Heart left ventricle (tissue), 16 donors: Measurements from ENCODE around the gene LEUTX. TPM values are rescaled to one million over a fixed set of nuclear protein-coding genes. Genes with fewer than 3 reads are reported as not detected.

Experiments
- ATAC-seq, 4 donors: fragments of 200-7000 bp; cut with Tn5 transposase; one replicate each; pipeline ENCODE4 v1.9.1; 2020 to 2022; ENCODE audit warnings: moderate library complexity in 4 of 4, mild to moderate bottlenecking in 3 of 4, moderate number of reproducible peaks in 1 of 4
- DNase-seq, 5 donors: peaks; one replicate each; pipeline ENCODE4 v3.0.0-alpha.2; 2020
- H3K27ac ChIP-seq, 12 donors: fragments of 200-600 bp; sonication (generic) in 4 of 12; one replicate each; pipeline versions ENCODE4 v1.5.0 to v1.8.0; 2016 to 2022; ENCODE audit warnings: mild to moderate bottlenecking in 2 of 12
- H3K27me3 ChIP-seq, 9 donors: fragments of 200-600 bp; sonication (generic) in 2 of 9; one replicate each; pipeline versions ENCODE4 v1.5.1 to v1.8.0; 2016 to 2022; ENCODE audit warnings: mild to moderate bottlenecking in 3 of 9
- H3K36me3 ChIP-seq, 9 donors: fragments of 200-600 bp; sonication (generic) in 2 of 9; one replicate each; pipeline versions ENCODE4 v1.5.0 to v1.8.0; 2018 to 2022; ENCODE audit warnings: mild to moderate bottlenecking in 2 of 9
- H3K4me1 ChIP-seq, 12 donors: fragments of 200-600 bp; sonication (generic) in 4 of 12; one replicate each; pipeline versions ENCODE4 v1.5.0 to v1.8.0; 2016 to 2022; ENCODE audit warnings: mild to moderate bottlenecking in 3 of 12
- H3K4me3 ChIP-seq, 12 donors: fragments of 200-600 bp; sonication (generic) in 4 of 12; one replicate each; pipeline versions ENCODE4 v1.5.0 to v1.8.0; 2017 to 2022; ENCODE audit warnings: mild to moderate bottlenecking in 9 of 12, moderate library complexity in 4 of 12
- H3K9me3 ChIP-seq, 12 donors: fragments of 200-600 bp; sonication (generic) in 4 of 12; one replicate each; pipeline versions ENCODE4 v1.5.0 to v1.8.0; 2016 to 2022; ENCODE audit warnings: mild to moderate bottlenecking in 1 of 12
- POLR2A ChIP-seq, 2 donors: fragments of 450-650 bp; IDR thresholded peaks; one replicate each; pipeline ENCODE4 v1.6.1; 2017; ENCODE audit warnings: antibody characterized with exemption in 2 of 2, mild to moderate bottlenecking in 2 of 2, moderate library complexity in 2 of 2
- WGBS, 4 donors: extraction: QIAGEN DNeasy Blood & Tissue Kit in 2 of 4; methylation state at CpG; one replicate each; pipeline versions ENCODE4 v1.1.5 to v1.1.7; 2013 to 2018; 5-methylcytosine and 5-hydroxymethylcytosine counted together
- intact Hi-C, 10 donors: fragments of 100-400 bp; cut with DNase I; formaldehyde crosslinking; loops; one replicate each; pipeline versions ENCODE4 v1.11.1 to v1.14.2; 2022
- polyA plus RNA-seq, 2 donors: library from polyadenylated mRNA; stranded (reverse); fragments of 200-250 nt; gene quantifications; one replicate each; pipeline ENCODE4 v1.2.3, GENCODE V29; 2013
- total RNA-seq, 9 donors: library from RNA; depleted of rRNA in 2 of 9; stranded (reverse); fragments of >200 nt in 2 of 9; fragmentation: NEBNext Ultra II Directional in 3 of 9; extraction: Animal tissue kit (Norgen Biotek cat#: 25700) in 3 of 9; gene quantifications; one replicate each; pipeline versions ENCODE4 v1.1.0 to v1.2.4, GENCODE V29; 2016 to 2023
- TF ChIP-seq, protein P1 (sequence below), 12 donors: fragments of 200-600 bp; sonication (generic) in 4 of 12; IDR thresholded peaks; one replicate each; pipeline versions ENCODE4 v1.5.0 to v1.8.0; 2018 to 2022; ENCODE audit warnings: antibody characterized with exemption in 12 of 12, mild to moderate bottlenecking in 5 of 12
- donor health status: ischemic (EF 13 %, LVEDD 7.1; RV severe dilation, severe dysfunction).
- donor health status: healthy with polysubstance abuse.
- donor health status: DM: no; HTN: yes; CAD: no.
- donor health status: DM: no; HTN: no; CAD: no.
- donor health status: ischemic (EF 25% LVEDD 6.9; RV normal size, moderate dysfunction).
- donor health status: ischemic (EF 25% LVEDD 5.7; RV mildly dilated, moderate dysfunction).
- donor health status: healthy.
- donor health status: DM: yes; HTN: yes; CAD: no.
- donor health status: ischemic (EF 35%, LVEDD 5.7; RV mildly dilated, moderate dysfunction).
- donor health status: nonischemic (EF 11% LVEDD 7.7; RV severe dilation, severe dysfunction).
- donor health status: DM: yes; HTN: yes; CAD: no.
- donor health status: PGD.
- donor health status: ischemic (EF 29% LVEDD 5.4; RV normal size, mild dysfunction).
- donor health status: nonischemic (EF 23%, LVEDD 6.1; RV moderate dilation, normal function).

Gene LEUTX
- total and polyA plus RNA-seq, 11 donors: not detected

DNA sequence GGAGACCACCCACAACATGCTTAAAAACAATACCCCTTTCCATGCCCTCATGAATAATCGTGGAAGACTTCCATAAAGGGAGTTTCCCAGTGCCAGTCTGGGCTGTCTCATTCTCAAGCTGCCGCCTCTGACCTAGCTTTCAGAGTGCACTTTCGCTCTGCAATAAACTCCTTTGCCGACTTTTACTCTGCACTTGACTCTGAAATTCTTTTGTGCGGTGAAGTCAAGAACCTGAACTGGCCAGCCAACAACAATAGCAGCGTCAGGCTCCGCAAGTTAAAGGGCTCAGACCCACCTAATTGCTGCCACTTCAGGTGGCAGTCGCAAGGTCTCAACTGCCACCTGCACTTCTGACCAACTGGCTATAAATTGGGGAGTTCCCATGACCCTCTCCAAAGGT, 10.3 kb upstream of the LEUTX start:
- Histone ChIP-seq H3K4me1 (no peaks in the 10 kb centered on the region), H3K27me3 (peaks cover 0 to 9% (median 0%) of the 10 kb centered on the region in 9 donors), H3K27ac (no peak overlapping the region), H3K36me3 (no peaks in the 10 kb centered on the region), H3K9me3 (peaks cover 0 to 12% (median 5%) of the 10 kb centered on the region in 12 donors), H3K4me3 (no peak overlapping the region)
- 76 to 84% (median 80%) methylated on average over 8 of the region's 8 CpGs for WGBS, 4 donors
- DNase-seq: no peak
- ATAC-seq: no peak
- intact Hi-C loops: loop anchor here in 4 of 10 donors (5.0 to 10.0 kb wide), 2 partner anchors 214 to 216 kb away; no protein-coding TSS in a partner anchor
- TF ChIP-seq POLR2A (IDR thresholded peaks at IDR 0.05): no peak
- TF ChIP-seq, protein P1, sequence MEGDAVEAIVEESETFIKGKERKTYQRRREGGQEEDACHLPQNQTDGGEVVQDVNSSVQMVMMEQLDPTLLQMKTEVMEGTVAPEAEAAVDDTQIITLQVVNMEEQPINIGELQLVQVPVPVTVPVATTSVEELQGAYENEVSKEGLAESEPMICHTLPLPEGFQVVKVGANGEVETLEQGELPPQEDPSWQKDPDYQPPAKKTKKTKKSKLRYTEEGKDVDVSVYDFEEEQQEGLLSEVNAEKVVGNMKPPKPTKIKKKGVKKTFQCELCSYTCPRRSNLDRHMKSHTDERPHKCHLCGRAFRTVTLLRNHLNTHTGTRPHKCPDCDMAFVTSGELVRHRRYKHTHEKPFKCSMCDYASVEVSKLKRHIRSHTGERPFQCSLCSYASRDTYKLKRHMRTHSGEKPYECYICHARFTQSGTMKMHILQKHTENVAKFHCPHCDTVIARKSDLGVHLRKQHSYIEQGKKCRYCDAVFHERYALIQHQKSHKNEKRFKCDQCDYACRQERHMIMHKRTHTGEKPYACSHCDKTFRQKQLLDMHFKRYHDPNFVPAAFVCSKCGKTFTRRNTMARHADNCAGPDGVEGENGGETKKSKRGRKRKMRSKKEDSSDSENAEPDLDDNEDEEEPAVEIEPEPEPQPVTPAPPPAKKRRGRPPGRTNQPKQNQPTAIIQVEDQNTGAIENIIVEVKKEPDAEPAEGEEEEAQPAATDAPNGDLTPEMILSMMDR (IDR thresholded peaks at IDR 0.05): no peak

DNA sequence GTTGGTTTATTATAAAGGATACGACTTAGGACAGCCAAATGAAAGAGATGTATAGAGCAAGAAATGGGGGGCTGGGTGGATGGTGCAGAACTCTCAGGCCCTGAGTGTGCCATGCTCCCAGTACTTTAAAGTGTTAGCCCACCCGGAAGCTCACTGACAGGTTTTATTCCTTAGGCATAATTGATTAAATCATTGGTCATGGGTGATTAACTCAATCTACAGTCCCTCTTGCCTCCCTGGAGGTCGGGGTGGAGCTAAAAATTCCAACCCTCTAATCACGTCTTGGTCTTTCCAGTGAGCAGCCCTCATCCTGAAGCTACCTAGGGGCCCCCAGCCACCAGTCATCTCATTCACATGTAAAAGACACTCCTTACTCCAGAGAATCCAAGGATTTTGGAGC, 9.9 kb upstream of the LEUTX start:
- Histone ChIP-seq H3K36me3 (no peaks in the 10 kb centered on the region), H3K9me3 (peaks cover 0 to 12% (median 5%) of the 10 kb centered on the region in 12 donors), H3K27me3 (peaks cover 0 to 9% (median 0%) of the 10 kb centered on the region in 9 donors), H3K4me1 (no peaks in the 10 kb centered on the region), H3K4me3 (no peak overlapping the region), H3K27ac (no peak overlapping the region)
- TF ChIP-seq, protein P1 (IDR thresholded peaks at IDR 0.05): no peak
- TF ChIP-seq POLR2A (IDR thresholded peaks at IDR 0.05): no peak
- intact Hi-C loops: loop anchor here in 4 of 10 donors (5.0 to 10.0 kb wide), 2 partner anchors 214 to 216 kb away; no protein-coding TSS in a partner anchor
- DNase-seq (no peak), ATAC-seq (no peak)
- 53 to 69% (median 61%) methylated on average over 4 of the region's 4 CpGs for WGBS, 4 donors

DNA sequence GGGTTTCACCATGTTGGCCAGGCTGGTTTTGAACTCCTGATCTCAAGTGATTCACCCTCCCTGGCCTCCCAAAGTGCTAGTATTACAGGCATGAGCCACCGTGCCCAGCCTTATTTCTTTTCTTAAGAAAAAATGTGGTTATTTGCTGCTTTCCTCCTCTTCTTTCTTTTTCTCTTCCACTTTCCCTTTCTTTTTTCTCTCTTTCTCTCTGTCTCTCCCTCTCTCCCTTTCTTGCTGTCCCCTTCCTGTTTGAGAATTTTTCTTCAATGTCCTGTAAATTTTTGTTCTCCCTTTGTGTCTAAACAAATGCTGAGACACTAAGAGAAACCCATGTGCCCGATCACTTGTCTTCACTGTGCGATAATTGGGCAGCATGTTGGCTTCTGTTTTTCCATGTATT, 2.2 kb downstream of the LEUTX start:
- 88 to 90% (median 89%) methylated on average over 3 of the region's 3 CpGs for WGBS, 4 donors
- no peaks in the 10 kb centered on the region for H3K9me3 ChIP-seq
- H3K36me3 ChIP-seq: no peaks in the 10 kb centered on the region
- TF ChIP-seq, protein P1 (IDR thresholded peaks at IDR 0.05): no peak
- no peak for TF ChIP-seq POLR2A (IDR thresholded peaks at IDR 0.05)
- no peak for ATAC-seq
- H3K27ac ChIP-seq: no peak overlapping the region
- intact Hi-C loops: no loop called here
- H3K4me1 ChIP-seq: no peaks in the 10 kb centered on the region
- H3K27me3 ChIP-seq: peaks cover 0 to 34% (median 3%) of the 10 kb centered on the region in 9 donors
- DNase-seq: no peak
- H3K4me3 ChIP-seq: no peak overlapping the region

DNA sequence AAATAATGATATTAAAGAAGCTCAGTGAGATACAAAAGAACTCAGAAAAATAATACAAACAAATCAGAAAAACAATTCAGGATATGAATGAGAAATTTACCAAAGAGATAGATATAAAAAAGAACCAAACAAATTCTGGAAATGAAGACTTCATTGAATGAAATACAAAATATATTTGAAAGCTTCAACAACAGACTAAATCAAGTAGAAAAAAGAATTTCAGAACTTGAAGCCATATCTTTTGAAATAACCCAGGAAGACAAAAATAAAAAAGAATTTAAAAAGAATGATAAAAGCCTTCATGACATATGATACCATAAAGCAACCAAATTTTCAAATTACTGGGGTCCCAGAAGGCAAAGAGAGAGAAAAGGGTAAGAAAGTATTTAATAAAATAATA, 9.6 kb downstream of the LEUTX start:
- DNase-seq: no peak
- Histone ChIP-seq H3K4me3 (no peak overlapping the region), H3K4me1 (no peaks in the 10 kb centered on the region), H3K9me3 (peaks cover 0 to 19% (median 13%) of the 10 kb centered on the region in 12 donors), H3K27ac (no peak overlapping the region), H3K36me3 (no peaks in the 10 kb centered on the region), H3K27me3 (peaks cover 0 to 23% (median 3%) of the 10 kb centered on the region in 9 donors)
- ATAC-seq: no peak
- TF ChIP-seq POLR2A (IDR thresholded peaks at IDR 0.05): no peak
- TF ChIP-seq, protein P1 (IDR thresholded peaks at IDR 0.05): no peak
- intact Hi-C loops: no loop called here
